GM23248 (cell line): ENCODE results near the gene SAMD4B.

Experiments
- EZH2 ChIP-seq: fragments of 200-600 bp; sonication (generic); IDR thresholded peaks from 2 replicates; pipeline ENCODE4 v1.6.1; 2018; ENCODE audit warnings: antibody characterized with exemption, mild to moderate bottlenecking; ENCODE audit not compliant: insufficient read depth, poor library complexity, severe bottlenecking
- EZH2phosphoT487 ChIP-seq: fragments of 200-600 bp; sonication (generic); IDR thresholded peaks from 2 replicates; pipeline ENCODE4 v1.6.1; 2018; ENCODE audit warnings: antibody characterized with exemption, moderate library complexity, mild to moderate bottlenecking, low read depth; ENCODE audit not compliant: insufficient read depth

DNA sequence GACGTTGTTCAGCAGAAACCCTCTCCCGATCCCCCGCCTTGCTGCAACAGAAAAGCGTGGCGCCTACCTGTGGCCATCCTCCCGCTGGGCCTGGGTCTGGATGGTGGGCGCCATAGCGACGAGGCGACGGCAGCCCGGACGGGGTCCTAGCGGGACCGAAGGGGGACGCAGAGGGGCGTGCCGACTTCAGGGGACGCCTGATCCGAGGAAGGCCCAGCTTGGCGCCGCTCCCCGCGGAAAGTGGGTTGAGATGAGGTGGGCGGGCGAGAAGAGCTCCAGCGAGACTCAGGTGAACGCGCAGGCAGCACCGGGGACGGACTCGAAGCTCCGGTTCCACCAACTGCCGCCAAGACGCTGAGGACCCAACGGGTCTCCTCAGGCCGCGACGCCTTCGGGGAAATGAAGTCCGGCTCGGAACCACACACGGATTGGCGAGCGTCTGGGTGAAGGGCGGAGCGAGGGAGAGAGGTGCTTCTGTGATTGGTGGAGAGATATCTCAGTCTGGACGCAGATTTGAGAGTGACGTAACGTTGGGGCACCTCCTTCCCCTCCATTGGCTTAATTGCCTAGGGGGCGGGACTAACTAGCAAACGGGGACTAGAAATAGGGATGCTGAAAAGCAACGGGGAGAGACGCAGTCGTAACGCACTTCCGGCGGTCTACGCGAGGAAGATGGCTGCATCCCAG, 48.7 kb downstream of the SAMD4B start, which contains the start of the genes MED29 and PAF1:
- TF ChIP-seq EZH2, result no peak
- no peak for TF ChIP-seq EZH2phosphoT487
